H7 (cell line): ENCODE measurements around the gene LORICRIN. TPM values are rescaled to one million over a fixed set of nuclear protein-coding genes. Genes with fewer than 3 reads are reported as not detected.

Experiments
- DNase-seq: peaks from one replicate; pipeline ENCODE4 v3.0.0; 2012
- H3K27me3 ChIP-seq: 2 replicates; pipeline ENCODE4 v1.6.0; 2011; ENCODE audit warnings: mild to moderate bottlenecking, low read length; ENCODE audit not compliant: control insufficient read depth, insufficient read depth
- H3K36me3 ChIP-seq: replicated peaks from 2 replicates; pipeline ENCODE4 v1.5.1; 2011; ENCODE audit warnings: low read length; ENCODE audit not compliant: control insufficient read depth, insufficient read depth
- H3K4me3 ChIP-seq: 2 replicates; pipeline ENCODE4 v1.5.1; 2011; ENCODE audit warnings: low read depth, mild to moderate bottlenecking, control low read depth, low read length, moderate library complexity; ENCODE audit not compliant: insufficient read depth
- total RNA-seq: library from RNA; depleted of rRNA; stranded (reverse); fragments of >200 nt; shearing (Covaris generic); gene quantifications from 2 replicates; pipeline ENCODE4 v1.2.3, GENCODE V29; 2014

The LORICRIN gene
- total RNA-seq, 1 experiment from 2014 or later, result not detected

- no peak for DNase-seq
- H3K27me3 ChIP-seq, result peaks cover 15% of the 10 kb centered on the region
- H3K4me3 ChIP-seq, result peak overlapping the region; percentile 18; the same call in 1 of the 2 replicates
- H3K36me3 ChIP-seq, result no peaks in the 10 kb centered on the region
Measured at GRCh38 chr1:153262070-153262366, 2.5 kb downstream of the LORICRIN start.

- DNase-seq, result no peak
- Histone ChIP-seq H3K4me3 (no peak overlapping the region), H3K36me3 (no peaks in the 10 kb centered on the region), H3K27me3 (peaks cover 15% of the 10 kb centered on the region)
Measured at GRCh38 chr1:153262462-153263157, 3.1 kb downstream of the LORICRIN start.

GRCh38 chr1:153265457-153265856 lies 6.0 kb downstream of the LORICRIN start:
- Histone ChIP-seq H3K27me3 (peaks cover 12% of the 10 kb centered on the region), H3K4me3 (no peak overlapping the region), H3K36me3 (no peaks in the 10 kb centered on the region)
- no peak for DNase-seq

GRCh38 chr1:153271711-153272110 lies 12.2 kb downstream of the LORICRIN start:
- no peaks in the 10 kb centered on the region for H3K27me3 ChIP-seq
- no peak for DNase-seq
- no peaks in the 10 kb centered on the region for H3K36me3 ChIP-seq
- no peak overlapping the region for H3K4me3 ChIP-seq

- no peak for DNase-seq
- Histone ChIP-seq H3K4me3 (no peak overlapping the region), H3K36me3 (no peaks in the 10 kb centered on the region), H3K27me3 (no peaks in the 10 kb centered on the region)
Measured at GRCh38 chr1:153272186-153272585, 12.7 kb downstream of the LORICRIN start.

- H3K36me3 ChIP-seq, result no peaks in the 10 kb centered on the region
- no peaks in the 10 kb centered on the region for H3K27me3 ChIP-seq
- DNase-seq, result peak; percentile 62
- H3K4me3 ChIP-seq, result no peak overlapping the region
Measured at GRCh38 chr1:153277852-153278251, 18.4 kb downstream of the LORICRIN start.

GRCh38 chr1:153288634-153289275 lies 29.3 kb downstream of the LORICRIN start:
- Histone ChIP-seq H3K36me3 (no peaks in the 10 kb centered on the region), H3K4me3 (no peak overlapping the region), H3K27me3 (no peaks in the 10 kb centered on the region)
- peak; percentile 87 for DNase-seq

- no peak for DNase-seq
- Histone ChIP-seq H3K27me3 (no peaks in the 10 kb centered on the region), H3K4me3 (no peak overlapping the region), H3K36me3 (no peaks in the 10 kb centered on the region)
Measured at GRCh38 chr1:153291514-153291913, 32.0 kb downstream of the LORICRIN start.

- Histone ChIP-seq H3K36me3 (no peaks in the 10 kb centered on the region), H3K4me3 (no peak overlapping the region), H3K27me3 (no peaks in the 10 kb centered on the region)
- DNase-seq, result no peak
Measured at GRCh38 chr1:153292185-153292584, 32.7 kb downstream of the LORICRIN start.

GRCh38 chr1:153292740-153293479 lies 33.4 kb downstream of the LORICRIN start:
- peak; percentile 75 for DNase-seq
- H3K27me3 ChIP-seq, result no peaks in the 10 kb centered on the region
- no peaks in the 10 kb centered on the region for H3K36me3 ChIP-seq
- no peak overlapping the region for H3K4me3 ChIP-seq

- Histone ChIP-seq H3K27me3 (no peaks in the 10 kb centered on the region), H3K4me3 (no peak overlapping the region), H3K36me3 (no peaks in the 10 kb centered on the region)
- no peak for DNase-seq
Measured at GRCh38 chr1:153293480-153293775, 33.9 kb downstream of the LORICRIN start.

GRCh38 chr1:153293851-153294250 lies 34.4 kb downstream of the LORICRIN start:
- Histone ChIP-seq H3K4me3 (no peak overlapping the region), H3K36me3 (no peaks in the 10 kb centered on the region), H3K27me3 (no peaks in the 10 kb centered on the region)
- no peak for DNase-seq

- DNase-seq, result no peak
- H3K4me3 ChIP-seq, result no peak overlapping the region
- no peaks in the 10 kb centered on the region for H3K36me3 ChIP-seq
Measured at GRCh38 chr1:153302308-153302707, 42.8 kb downstream of the LORICRIN start.

GRCh38 chr1:153305682-153306081 lies 46.2 kb downstream of the LORICRIN start:
- DNase-seq, result peak; percentile 1
- Histone ChIP-seq H3K4me3 (no peak overlapping the region), H3K36me3 (no peaks in the 10 kb centered on the region), H3K27me3 (no peaks in the 10 kb centered on the region)

More at GRCh38 chr1:153302308-153302707, 42.8 kb downstream of the LORICRIN start:
- H3K27me3 ChIP-seq, result no peaks in the 10 kb centered on the region
